Neural progenitor cell (in vitro differentiated cells): ENCODE measurements around the gene MARCO. TPM values are rescaled to one million over a fixed set of nuclear protein-coding genes. Genes with fewer than 3 reads are reported as not detected.

Experiments
- DNase-seq: peaks from one replicate; pipeline ENCODE4 v3.0.0-alpha.2; 2016; ENCODE audit warnings: low spot score
- H2AFZ ChIP-seq: fragments of 200-600 bp; sonication (generic); replicated peaks from 2 replicates; pipeline ENCODE4 v1.6.1; 2016; ENCODE audit warnings: antibody characterized with exemption
- H3F3A ChIP-seq: fragments of 200-600 bp; sonication (generic); 2 replicates; pipeline ENCODE4 v1.6.1; 2016; ENCODE audit warnings: antibody characterized with exemption, low read depth
- H3K27ac ChIP-seq: fragments of 200-600 bp; sonication (generic); 2 replicates; pipeline ENCODE4 v1.5.1; 2016; ENCODE audit warnings: mild to moderate bottlenecking
- H3K27me3 ChIP-seq: fragments of 200-600 bp; sonication (generic); 2 replicates; pipeline ENCODE4 v1.6.1; 2016; ENCODE audit warnings: mild to moderate bottlenecking, moderate library complexity
- H3K36me3 ChIP-seq: fragments of 200-600 bp; sonication (generic); 2 replicates; pipeline ENCODE4 v1.5.1; 2016
- H3K4me1 ChIP-seq: fragments of 200-600 bp; sonication (generic); 2 replicates; pipeline ENCODE4 v1.6.1; 2016; ENCODE audit warnings: mixed run types
- H3K4me2 ChIP-seq: fragments of 200-600 bp; sonication (generic); 2 replicates; pipeline ENCODE4 v1.6.1; 2016
- H3K4me3 ChIP-seq: fragments of 200-600 bp; sonication (generic); 2 replicates; pipeline ENCODE4 v1.5.1; 2016
- H3K79me2 ChIP-seq: fragments of 200-600 bp; sonication (generic); 2 replicates; pipeline ENCODE4 v1.6.1; 2016; ENCODE audit warnings: low read depth
- H3K9ac ChIP-seq: fragments of 200-600 bp; sonication (generic); 2 replicates; pipeline ENCODE4 v1.6.1; 2016
- H3K9me3 ChIP-seq: fragments of 200-600 bp; sonication (generic); 2 replicates; pipeline ENCODE4 v1.5.1; 2016; ENCODE audit warnings: low read depth
- H4K20me1 ChIP-seq: fragments of 200-600 bp; sonication (generic); 2 replicates; pipeline ENCODE4 v1.6.1; 2016; ENCODE audit warnings: low read depth
- H3K27ac Mint-ChIP-seq: 3 replicates; pipeline ENCODE4 v1.8.0; 2021; ENCODE audit warnings: mixed read lengths
- H3K27me3 Mint-ChIP-seq: 2 replicates; pipeline ENCODE4 v1.8.0; 2022; ENCODE audit warnings: low read depth, mild to moderate bottlenecking, inconsistent platforms, moderate library complexity, mixed read lengths; ENCODE audit not compliant: insufficient read depth
- H3K36me3 Mint-ChIP-seq: 3 replicates; pipeline ENCODE4 v1.8.0; 2021; ENCODE audit warnings: mixed read lengths
- H3K4me1 Mint-ChIP-seq: 3 replicates; pipeline ENCODE4 v1.8.0; 2021; ENCODE audit warnings: mixed read lengths
- H3K4me3 Mint-ChIP-seq: 3 replicates; pipeline ENCODE4 v1.8.0; 2021; ENCODE audit warnings: mild to moderate bottlenecking, moderate library complexity, mixed read lengths
- H3K9me3 Mint-ChIP-seq: 3 replicates; pipeline ENCODE4 v1.8.0; 2020; ENCODE audit warnings: mixed read lengths
- CTCF ChIP-seq: fragments of 200-600 bp; sonication (generic); IDR thresholded peaks from 2 replicates; pipeline ENCODE4 v1.5.1; 2017; ENCODE audit warnings: antibody characterized with exemption, mild to moderate bottlenecking
- EZH2 ChIP-seq: fragments of 200-600 bp; sonication (generic); IDR thresholded peaks from 2 replicates; pipeline ENCODE4 v1.6.1; 2017; ENCODE audit warnings: antibody characterized with exemption, mild to moderate bottlenecking, moderate library complexity
- EZH2phosphoT487 ChIP-seq: fragments of 200-600 bp; sonication (generic); IDR thresholded peaks from 2 replicates; pipeline ENCODE4 v1.6.1; 2017; ENCODE audit warnings: antibody characterized with exemption
- total RNA-seq: library from RNA; depleted of rRNA; stranded (reverse); fragments of >200 nt; gene quantifications from 2 replicates; pipeline ENCODE4 v1.2.3, GENCODE V29; 2015; ENCODE audit warnings: low replicate concordance

The MARCO gene
- total RNA-seq, 1 donor from 2014 or later: not detected

- no peaks in the 10 kb centered on the region for H3K9me3 Mint-ChIP-seq
- H3K27me3 ChIP-seq: peaks cover 36% of the 10 kb centered on the region
- no peaks in the 10 kb centered on the region for H3K79me2 ChIP-seq
- H3K27ac ChIP-seq: no peak overlapping the region
- no peak for DNase-seq
- H4K20me1 ChIP-seq: no peaks in the 10 kb centered on the region
- H3K9ac ChIP-seq: no peak overlapping the region
- no peak overlapping the region for H3K4me3 ChIP-seq
- H3K9me3 ChIP-seq: no peaks in the 10 kb centered on the region
- H3F3A ChIP-seq: no peaks in the 10 kb centered on the region
- peak overlapping the region; percentile 57 for H3K4me3 Mint-ChIP-seq
- H3K4me2 ChIP-seq: no peak overlapping the region
- no peak overlapping the region for H3K27ac Mint-ChIP-seq
- no peak overlapping the region for H2AFZ ChIP-seq
- H3K4me1 ChIP-seq: no peaks in the 10 kb centered on the region
- H3K4me1 Mint-ChIP-seq: peaks cover 4% of the 10 kb centered on the region
- TF ChIP-seq EZH2: no peak
- TF ChIP-seq CTCF: no peak
- no peak for TF ChIP-seq EZH2phosphoT487
- H3K27me3 Mint-ChIP-seq: peaks cover 19% of the 10 kb centered on the region
- no peaks in the 10 kb centered on the region for H3K36me3 Mint-ChIP-seq
- no peaks in the 10 kb centered on the region for H3K36me3 ChIP-seq
Measured at GRCh38 chr2:119012345-119013301, 70.6 kb downstream of the MARCO start.

DNA sequence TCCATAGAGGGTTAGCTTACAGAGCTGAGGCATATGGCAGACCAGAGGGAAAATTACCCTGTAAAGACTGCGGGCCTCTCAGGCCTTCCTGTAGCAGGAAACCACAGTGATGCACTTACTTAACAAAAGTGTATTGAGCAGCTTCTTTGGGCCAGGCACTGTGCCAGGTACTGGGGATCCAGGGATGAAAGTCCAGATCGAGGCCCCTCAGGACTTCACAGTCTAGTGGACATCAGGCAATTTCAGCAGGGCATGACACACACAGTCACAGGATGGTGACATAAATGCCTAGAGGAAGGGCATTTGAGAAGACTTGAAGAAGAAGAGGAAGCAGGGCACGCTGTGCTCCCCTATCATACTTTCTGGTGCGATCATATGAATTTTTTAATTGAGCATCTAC lies 71.7 kb downstream of the MARCO start:
- H2AFZ ChIP-seq: no peak overlapping the region
- H3K27ac Mint-ChIP-seq: no peak overlapping the region
- no peak overlapping the region for H3K4me2 ChIP-seq
- no peaks in the 10 kb centered on the region for H4K20me1 ChIP-seq
- no peaks in the 10 kb centered on the region for H3F3A ChIP-seq
- no peak overlapping the region for H3K9ac ChIP-seq
- no peak overlapping the region for H3K4me3 ChIP-seq
- H3K4me1 ChIP-seq: no peaks in the 10 kb centered on the region
- H3K36me3 ChIP-seq: no peaks in the 10 kb centered on the region
- peaks cover 34% of the 10 kb centered on the region for H3K27me3 ChIP-seq
- H3K79me2 ChIP-seq: no peaks in the 10 kb centered on the region
- H3K27me3 Mint-ChIP-seq: peaks cover 19% of the 10 kb centered on the region
- TF ChIP-seq EZH2 (no peak), EZH2phosphoT487 (no peak), CTCF (no peak)
- no peak overlapping the region for H3K27ac ChIP-seq
- H3K4me1 Mint-ChIP-seq: peaks cover 4% of the 10 kb centered on the region
- H3K9me3 Mint-ChIP-seq: no peaks in the 10 kb centered on the region
- no peaks in the 10 kb centered on the region for H3K36me3 Mint-ChIP-seq
- no peak for DNase-seq
- no peaks in the 10 kb centered on the region for H3K9me3 ChIP-seq
- H3K4me3 Mint-ChIP-seq: no peak overlapping the region

DNA sequence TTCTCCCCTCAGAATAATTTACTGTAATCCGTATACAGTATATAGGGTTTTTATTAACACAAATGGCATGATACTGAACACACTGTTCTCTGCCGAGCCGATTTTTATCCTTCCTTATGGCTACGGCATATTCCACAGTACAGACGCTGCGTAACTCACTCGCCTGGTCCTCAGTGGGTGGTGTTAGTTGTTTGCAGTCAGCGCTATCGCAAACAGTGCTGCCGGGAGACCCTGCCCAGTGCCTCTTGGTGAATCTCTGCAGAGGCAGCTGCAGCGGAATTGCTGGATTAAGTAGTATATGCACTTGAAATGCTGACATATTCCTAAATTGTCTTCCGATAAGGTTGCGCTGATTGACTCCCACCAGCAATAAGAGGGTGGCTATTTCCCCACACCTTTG lies 73.9 kb downstream of the MARCO start:
- H3K4me3 ChIP-seq: no peak overlapping the region
- no peaks in the 10 kb centered on the region for H3K4me1 ChIP-seq
- TF ChIP-seq EZH2 (no peak), EZH2phosphoT487 (no peak), CTCF (no peak)
- H4K20me1 ChIP-seq: no peaks in the 10 kb centered on the region
- peaks cover 13% of the 10 kb centered on the region for H3K27me3 ChIP-seq
- H3K4me3 Mint-ChIP-seq: no peak overlapping the region
- no peak overlapping the region for H3K9ac ChIP-seq
- H3K9me3 ChIP-seq: no peaks in the 10 kb centered on the region
- no peak overlapping the region for H2AFZ ChIP-seq
- H3K9me3 Mint-ChIP-seq: no peaks in the 10 kb centered on the region
- no peaks in the 10 kb centered on the region for H3F3A ChIP-seq
- H3K79me2 ChIP-seq: no peaks in the 10 kb centered on the region
- no peaks in the 10 kb centered on the region for H3K36me3 ChIP-seq
- H3K27ac ChIP-seq: no peak overlapping the region
- no peaks in the 10 kb centered on the region for H3K36me3 Mint-ChIP-seq
- no peak overlapping the region for H3K27ac Mint-ChIP-seq
- DNase-seq: no peak
- no peak overlapping the region for H3K4me2 ChIP-seq
- H3K4me1 Mint-ChIP-seq: peaks cover 4% of the 10 kb centered on the region
- H3K27me3 Mint-ChIP-seq: peaks cover 10% of the 10 kb centered on the region
